GM23338 (cell line): ENCODE data around the gene SLC6A19.

Experiments used
- CREB1 ChIP-seq: fragments of 250-450 bp; sonication (Bioruptor Pico); IDR thresholded peaks from 2 replicates; pipeline ENCODE4 v1.5.0; 2020; ENCODE audit warnings: low read depth, mild to moderate bottlenecking, moderate library complexity
- CTCF ChIP-seq, 2 experiments: fragments of 200-600 bp in 1 of 2; sonication (generic) in 1 of 2; conservative IDR thresholded peaks; 2 replicates each; pipeline versions ENCODE4 v1.5.1 to v1.6.1; 2016 to 2017; ENCODE audit warnings: antibody characterized with exemption in 2 of 2, low read depth in 2 of 2, mild to moderate bottlenecking in 2 of 2, moderate library complexity in 1 of 2
- EZH2 ChIP-seq: fragments of 200-600 bp; sonication (generic); IDR thresholded peaks from one replicate; pipeline ENCODE4 v1.8.0; 2017; ENCODE audit warnings: antibody characterized with exemption, mild to moderate bottlenecking, low read depth; ENCODE audit not compliant: unreplicated experiment
- JUNB ChIP-seq: IDR thresholded peaks from one replicate; pipeline ENCODE4 v1.6.1; 2016; ENCODE audit warnings: antibody characterized with exemption; ENCODE audit not compliant: unreplicated experiment
- POLR2AphosphoS5 ChIP-seq: IDR thresholded peaks from 2 replicates; pipeline ENCODE4 v1.6.1; 2016; ENCODE audit warnings: antibody characterized with exemption, low read depth
- REST ChIP-seq: IDR thresholded peaks from one replicate; pipeline ENCODE4 v1.6.1; 2018; ENCODE audit warnings: antibody characterized with exemption; ENCODE audit not compliant: unreplicated experiment
- ZNF114 ChIP-seq: fragments of 250-450 bp; sonication (Bioruptor Pico); IDR thresholded peaks from 2 replicates; pipeline ENCODE4 v1.5.0; 2020; ENCODE audit warnings: mild to moderate bottlenecking, moderate library complexity

- no peak for TF ChIP-seq CTCF (conservative IDR thresholded peaks at IDR 0.05; ENCODE audit: low read depth in 2 of 2)
- TF ChIP-seq EZH2 = no peak
- TF ChIP-seq POLR2AphosphoS5 = no peak
- no peak for TF ChIP-seq JUNB
- no peak for TF ChIP-seq ZNF114 (CRISPR knock-in tag)
- TF ChIP-seq REST = no peak
- no peak for TF ChIP-seq CREB1 (CRISPR knock-in tag)
Measured at GRCh38 chr5:1166370-1166769, 35.0 kb upstream of the SLC6A19 start.
